HG03045 (cell line): ENCODE data around the gene STAC.

Experiments used
- ATAC-seq: cut with Tn5 transposase; IDR thresholded peaks from one replicate; pipeline ENCODE4 v1.9.1; 2021; ENCODE audit warnings: mild to moderate bottlenecking, moderate library complexity; ENCODE audit not compliant: unreplicated experiment

The STAC gene

GRCh38 chr3:36511791-36512486 is 131.6 kb downstream of the STAC start:
- ATAC-seq, result no peak

- no peak for ATAC-seq
Measured at GRCh38 chr3:36512555-36512954, 132.3 kb downstream of the STAC start.

- no peak for ATAC-seq
Measured at GRCh38 chr3:36514171-36514570, 133.9 kb downstream of the STAC start.

- ATAC-seq, result no peak
Measured at GRCh38 chr3:36519682-36520081, 139.4 kb downstream of the STAC start.

GRCh38 chr3:36520241-36521006 is 140.1 kb downstream of the STAC start:
- no peak for ATAC-seq

GRCh38 chr3:36521007-36521379 is 140.7 kb downstream of the STAC start:
- ATAC-seq, result no peak

GRCh38 chr3:36524560-36524959 is 144.3 kb downstream of the STAC start:
- no peak for ATAC-seq

GRCh38 chr3:36525115-36525801 is 145.0 kb downstream of the STAC start:
- no peak for ATAC-seq

- no peak for ATAC-seq
Measured at GRCh38 chr3:36538136-36538749, 157.9 kb downstream of the STAC start.

- ATAC-seq, result no peak
Measured at GRCh38 chr3:36540888-36541518, 160.7 kb downstream of the STAC start.

GRCh38 chr3:36542186-36542585 is 161.9 kb downstream of the STAC start:
- ATAC-seq, result no peak

- ATAC-seq, result no peak
Measured at GRCh38 chr3:36543276-36543997, 163.1 kb downstream of the STAC start.

- ATAC-seq, result no peak
Measured at GRCh38 chr3:36546226-36546625, 165.9 kb downstream of the STAC start.

- ATAC-seq, result no peak
Measured at GRCh38 chr3:36548712-36549111, 168.4 kb downstream of the STAC start.

GRCh38 chr3:36557021-36557707 is 176.9 kb downstream of the STAC start:
- no peak for ATAC-seq

- ATAC-seq, result no peak
Measured at GRCh38 chr3:36557708-36558421, 177.6 kb downstream of the STAC start.

- ATAC-seq, result no peak
Measured at GRCh38 chr3:36558961-36559360, 178.7 kb downstream of the STAC start.

- no peak for ATAC-seq
Measured at GRCh38 chr3:36560685-36561084, 180.4 kb downstream of the STAC start.

- no peak for ATAC-seq
Measured at GRCh38 chr3:36561601-36562000, 181.3 kb downstream of the STAC start.
